NK-92 (cell line): ENCODE measurements around the gene CFAP65.

Source experiments
- DNase-seq: peaks from one replicate; lab custom pipeline; 2025; ENCODE audit not compliant: unreplicated experiment; lab: John Stamatoyannopoulos, UW

CFAP65 gene

DNA sequence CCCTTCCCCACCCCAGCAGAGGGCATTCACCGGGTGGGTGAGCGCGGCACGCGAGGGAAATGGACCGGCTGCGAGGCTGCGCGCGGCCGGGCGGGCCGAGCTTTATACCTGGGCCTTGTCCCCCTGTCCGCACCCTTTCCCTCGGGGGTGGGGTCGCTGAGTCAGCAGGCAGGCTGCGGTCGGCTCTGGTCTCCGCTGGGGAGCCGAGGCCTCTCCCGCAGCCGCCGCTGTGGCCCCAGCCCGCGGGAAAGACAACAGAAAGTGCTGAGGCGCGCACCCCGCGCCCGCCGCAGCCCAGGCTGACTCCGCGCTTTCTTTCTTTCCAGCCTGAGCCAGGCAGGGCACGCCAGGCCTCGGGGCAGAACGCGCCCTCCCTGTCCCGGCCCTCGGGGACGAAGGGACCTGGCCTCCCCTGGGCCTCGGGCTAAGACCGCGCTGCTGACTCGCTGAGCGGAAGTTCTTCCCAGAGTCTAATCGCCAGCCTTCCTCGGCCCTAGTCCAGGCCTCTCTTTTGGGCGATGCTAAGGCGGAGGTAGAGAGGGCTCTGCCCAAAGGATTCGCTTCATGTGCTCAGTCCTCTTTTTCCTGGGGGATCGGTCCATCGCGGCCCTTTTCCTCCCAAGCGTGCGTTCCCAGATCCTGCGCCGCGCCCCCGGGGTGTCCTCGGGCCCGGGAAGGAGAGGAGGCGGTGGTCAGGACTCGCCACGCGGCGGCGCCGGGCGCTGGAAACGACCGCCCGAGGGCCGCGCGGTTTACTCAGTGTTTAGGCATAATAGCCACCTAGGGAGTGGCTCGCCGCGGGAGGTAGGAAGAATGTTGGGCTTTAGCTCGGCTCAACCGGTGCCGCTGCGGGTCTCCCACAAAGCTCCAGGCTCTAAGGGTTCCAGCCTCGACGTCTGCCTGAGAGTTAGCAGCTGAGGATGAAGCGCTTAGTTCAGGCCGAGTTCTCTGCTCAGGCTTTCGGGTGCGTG is 47.7 kb downstream of the CFAP65 start, which contains the start of gene CRYBA2:
Gene CRYBA2, minus strand, starts transcription at position 78 of the 971 bp plus-strand sequence. CDS start 246 bp downstream, outside the sequence.
- no peak for DNase-seq

GRCh38 chr2:218992703-218993344 is 48.5 kb downstream of the CFAP65 start:
- no peak for DNase-seq

DNA sequence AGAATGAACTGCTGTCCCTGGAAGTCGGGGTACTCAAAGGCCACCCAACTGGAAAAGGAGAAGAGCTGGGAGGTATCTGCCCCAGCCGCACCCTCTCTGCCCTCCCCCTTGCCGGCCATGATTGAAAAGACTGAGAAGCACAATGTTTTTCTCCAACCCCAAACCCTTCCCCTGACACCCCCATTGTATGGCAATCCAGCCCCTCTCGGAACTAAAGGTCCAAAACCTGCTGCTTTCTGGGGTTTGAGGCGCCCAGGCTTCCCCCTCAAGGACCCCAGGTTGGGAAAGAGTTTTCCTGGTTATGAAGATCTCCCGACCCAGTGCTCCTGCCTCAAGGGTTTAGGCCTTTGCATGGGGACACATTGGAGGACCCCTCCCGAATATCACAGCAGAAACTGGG is 49.1 kb downstream of the CFAP65 start:
- DNase-seq: no peak

GRCh38 chr2:218991674-218992168 is 49.6 kb downstream of the CFAP65 start:
- DNase-seq: no peak

GRCh38 chr2:218990612-218991011 is 50.7 kb downstream of the CFAP65 start:
- DNase-seq: no peak

- DNase-seq: no peak
Observed at GRCh38 chr2:218990052-218990451, 51.3 kb downstream of the CFAP65 start.

DNA sequence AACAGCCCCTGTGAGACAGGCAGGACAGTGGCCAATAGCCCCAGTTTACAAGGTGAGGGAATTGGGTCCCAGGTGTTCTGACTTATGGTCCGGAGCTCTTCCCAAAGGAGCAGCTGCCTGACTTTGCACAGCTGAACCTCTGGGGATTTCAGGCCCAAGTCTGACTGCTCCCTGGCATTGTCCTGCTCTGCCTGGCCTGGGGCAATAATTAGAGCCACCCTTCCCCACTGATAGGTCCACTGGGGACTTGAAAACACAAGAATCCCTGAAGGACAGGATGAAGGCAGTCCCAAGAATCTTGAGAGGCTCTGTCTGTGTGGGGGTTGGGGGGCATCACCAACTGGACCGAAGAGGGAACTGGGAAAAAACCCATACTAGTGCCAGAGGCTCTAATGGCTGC is 52.7 kb downstream of the CFAP65 start:
- no peak for DNase-seq

GRCh38 chr2:218988164-218988563 is 53.2 kb downstream of the CFAP65 start:
- DNase-seq: no peak

DNA sequence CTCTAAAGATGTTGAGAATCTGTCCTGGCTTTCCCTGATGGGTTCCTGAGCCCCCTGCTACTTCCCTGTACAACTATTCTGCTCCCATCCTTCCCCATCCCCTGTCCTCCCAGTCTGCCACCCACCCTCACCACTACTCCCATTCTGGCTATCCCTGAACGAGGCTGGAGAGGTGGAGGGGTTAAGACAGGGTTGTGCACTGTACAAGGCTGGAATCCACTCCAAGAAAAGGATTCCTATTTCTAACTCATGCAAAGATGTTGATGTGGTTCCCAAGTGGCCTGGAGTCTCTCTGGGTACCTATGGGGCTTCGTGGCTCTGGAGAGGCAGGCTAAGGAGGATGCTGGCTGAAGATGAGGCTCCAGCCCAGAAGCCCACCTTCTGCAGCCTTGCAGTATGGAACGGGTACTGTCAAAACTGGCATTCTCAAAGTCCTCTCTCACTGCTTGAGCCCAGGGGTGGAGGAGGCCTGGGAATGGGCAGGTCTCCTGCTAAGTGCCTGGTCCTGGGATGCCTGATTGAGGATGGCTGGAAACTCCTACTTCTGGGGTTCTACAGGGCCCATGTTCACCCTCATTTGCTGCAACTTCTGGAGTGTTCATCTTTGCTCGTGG is 55.1 kb downstream of the CFAP65 start:
- no peak for DNase-seq

- DNase-seq: no peak
Observed at GRCh38 chr2:218985325-218986091, 55.8 kb downstream of the CFAP65 start.

- no peak for DNase-seq
Observed at GRCh38 chr2:218985021-218985324, 56.3 kb downstream of the CFAP65 start, which contains the start of gene FEV. FEV (minus strand) TSS chr2:218985184; CDS start chr2:218985075, 109 bp downstream.

DNA sequence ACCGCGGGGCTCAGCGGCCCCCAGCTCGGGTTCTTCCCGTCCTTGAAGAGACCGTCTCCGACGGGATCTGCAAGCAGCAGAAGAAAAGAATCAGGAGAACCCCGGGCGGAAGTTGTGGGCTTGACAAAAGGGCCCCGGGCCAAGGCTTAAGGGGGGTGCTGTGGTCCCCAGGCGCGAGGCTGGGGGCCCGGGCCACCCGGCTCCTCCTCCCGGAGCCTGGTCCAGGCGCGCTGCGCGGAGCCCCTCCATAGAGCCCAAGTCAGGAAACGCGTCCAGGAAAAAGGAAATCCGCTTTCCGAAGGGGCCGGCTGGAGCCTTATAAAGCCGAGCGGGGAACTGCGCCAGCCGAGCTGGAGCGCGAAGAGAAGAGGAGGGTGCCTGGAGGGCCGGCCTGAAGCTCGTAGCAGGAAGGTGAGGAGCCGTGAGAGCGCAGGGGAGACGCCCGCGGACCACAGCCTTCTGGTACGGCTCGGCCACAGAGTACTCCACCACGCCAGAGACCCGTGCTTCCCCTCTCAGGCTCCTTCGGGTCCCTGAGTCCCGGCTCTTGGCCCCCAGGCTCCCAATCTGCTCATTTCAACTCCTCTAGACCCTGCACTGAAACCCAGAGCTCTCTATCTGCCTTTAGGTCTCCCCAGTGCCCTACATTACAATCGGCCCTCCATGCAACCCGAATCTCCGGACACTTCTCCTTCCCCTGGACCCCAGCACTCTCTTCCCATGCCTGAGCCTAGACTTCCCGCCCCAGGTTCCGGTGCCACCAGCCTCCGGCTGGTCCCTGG is 56.9 kb downstream of the CFAP65 start:
- DNase-seq: no peak

DNA sequence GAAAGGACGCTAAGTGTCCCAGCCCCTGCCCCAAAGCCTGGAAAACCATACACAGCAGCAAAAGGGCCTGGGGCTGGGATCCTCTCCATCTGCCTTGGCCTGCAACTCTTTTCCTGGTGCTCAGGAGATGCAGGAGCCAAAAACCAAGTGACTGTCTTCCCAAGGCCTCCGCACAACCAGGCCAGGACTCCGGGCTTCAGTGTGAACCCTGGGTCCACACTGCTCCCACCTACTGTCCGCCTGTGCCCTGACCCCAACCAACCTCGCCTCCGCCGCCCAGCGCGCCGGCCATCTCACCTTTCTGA is 57.4 kb downstream of the CFAP65 start:
- no peak for DNase-seq

GRCh38 chr2:218983263-218983933 is 57.9 kb downstream of the CFAP65 start:
- no peak for DNase-seq

DNA sequence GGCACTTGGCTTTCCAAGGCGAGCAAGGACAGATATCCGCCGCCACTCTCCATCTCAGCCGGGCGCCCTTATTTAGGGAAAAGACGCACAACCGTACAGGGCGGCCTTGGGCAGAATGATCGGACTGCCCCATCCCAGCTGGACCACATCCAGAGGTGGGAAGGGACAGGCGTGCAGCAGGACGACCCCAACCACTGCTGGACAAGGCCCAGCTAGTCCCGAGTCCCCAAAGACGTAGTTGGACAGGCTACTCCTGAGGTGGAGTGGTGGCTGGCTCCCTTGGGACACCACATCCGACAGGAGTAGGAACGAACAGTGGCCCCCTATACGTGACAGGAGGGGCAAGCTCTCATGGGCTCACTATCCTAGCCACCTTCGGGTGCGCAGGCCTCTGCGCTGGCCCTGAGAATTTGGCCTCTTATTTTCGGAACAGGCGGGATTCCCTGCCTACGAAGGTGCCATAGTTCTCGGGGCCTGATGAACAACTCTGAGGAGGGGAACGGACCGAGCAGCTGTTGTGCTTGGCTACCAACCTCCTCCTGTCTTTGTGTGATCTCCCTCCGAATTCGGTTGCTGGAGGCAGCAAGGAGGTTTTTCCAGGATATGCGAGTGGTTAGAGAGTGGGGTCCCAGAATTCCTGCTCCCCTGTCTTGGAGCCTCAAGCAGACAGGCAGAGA is 58.6 kb downstream of the CFAP65 start:
- DNase-seq: no peak

DNA sequence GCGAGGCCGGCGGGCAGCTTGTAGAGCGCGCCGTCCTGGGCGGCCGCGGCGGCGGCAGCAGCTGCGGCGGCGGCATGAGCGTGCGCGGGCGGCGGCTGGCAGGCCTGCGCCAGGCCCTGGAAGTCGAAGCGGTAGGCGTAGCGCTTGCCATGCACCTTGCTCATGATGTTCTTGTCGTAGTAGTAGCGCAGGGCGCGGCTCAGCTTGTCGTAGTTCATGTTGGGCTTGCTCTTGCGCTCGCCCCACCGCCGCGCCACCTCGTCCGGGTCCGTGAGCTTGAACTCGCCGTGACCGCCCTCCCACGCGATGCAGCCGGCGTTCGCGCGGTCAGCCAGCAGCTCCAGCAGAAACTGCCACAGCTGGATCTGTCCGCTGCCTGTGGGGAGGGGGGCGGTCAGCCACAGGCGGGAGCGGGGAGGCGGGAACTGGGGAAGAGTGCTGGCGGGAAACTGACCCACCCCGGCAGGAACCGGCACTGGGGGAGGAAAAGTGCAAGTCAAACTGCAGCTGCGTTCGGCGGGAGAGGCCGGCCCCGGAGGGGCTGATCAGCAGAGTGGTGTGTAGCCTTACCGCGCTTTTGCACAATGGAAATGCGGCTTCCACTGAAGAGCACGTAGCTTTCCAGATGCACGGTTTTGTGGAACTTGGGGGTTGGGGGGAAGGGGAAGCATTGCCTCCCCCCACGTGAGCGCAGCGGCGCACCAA is 59.3 kb downstream of the CFAP65 start:
- no peak for DNase-seq

DNA sequence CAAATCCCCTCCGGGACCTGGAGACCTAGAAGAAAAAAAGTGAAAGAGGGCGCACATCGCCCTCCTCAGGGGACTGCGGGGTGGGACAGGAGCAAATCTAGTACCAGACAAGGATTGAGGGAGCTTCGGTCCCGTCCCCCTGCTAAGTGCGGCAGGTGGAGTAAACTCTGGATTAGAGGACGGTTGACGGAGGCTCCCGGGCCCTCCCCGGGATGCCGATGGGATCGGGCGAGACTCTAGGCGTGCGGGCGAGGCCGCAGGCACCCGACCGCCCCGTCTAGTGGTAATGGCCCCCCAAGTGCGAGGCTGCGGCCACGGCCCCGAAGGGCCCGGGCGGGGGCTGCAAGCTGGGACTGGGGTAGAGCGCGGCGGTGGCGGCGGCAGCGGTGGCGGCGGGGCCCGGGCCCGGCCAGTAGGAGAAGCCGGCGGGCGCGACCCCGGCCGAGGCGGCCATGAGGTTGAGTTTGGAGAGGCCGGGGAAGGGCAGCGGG is 59.9 kb downstream of the CFAP65 start:
- no peak for DNase-seq

DNA sequence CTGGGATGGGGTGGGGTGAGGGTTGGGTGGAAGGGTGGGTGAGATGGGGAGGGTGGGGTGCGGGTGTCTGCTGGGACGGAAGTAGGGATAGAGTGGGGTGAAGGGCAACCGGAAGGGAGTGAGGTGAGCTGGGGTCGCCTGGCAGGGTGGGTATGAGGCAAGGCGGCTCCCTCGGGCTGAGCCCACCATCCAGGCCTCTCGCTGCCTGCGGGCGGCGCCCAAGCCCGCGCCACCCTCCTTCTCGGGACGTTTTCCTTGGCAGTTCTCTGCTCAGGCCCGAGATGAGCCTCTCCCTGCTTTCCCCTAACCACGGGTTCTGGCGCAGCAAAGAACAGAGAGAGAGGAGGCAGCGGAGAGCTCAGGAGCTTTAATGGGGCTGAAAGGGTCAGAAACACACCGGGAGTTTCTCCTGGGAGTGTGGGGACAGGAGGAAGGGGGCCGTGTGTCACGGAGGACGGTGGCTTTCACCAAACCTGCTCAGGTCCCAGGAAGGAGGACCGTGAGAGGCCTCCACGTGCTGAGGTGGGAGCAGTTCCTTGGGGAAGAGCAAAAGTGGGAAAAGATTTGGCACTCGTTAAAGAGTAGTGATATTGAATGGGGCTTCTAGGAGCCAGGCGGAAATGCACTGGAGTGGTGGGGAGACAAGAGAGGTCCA is 60.5 kb downstream of the CFAP65 start:
- DNase-seq: no peak
